ENCODE measurements around the gene PRKCH. TPM values are rescaled to one million over a fixed set of nuclear protein-coding genes. Genes with fewer than 3 reads are reported as not detected.

The PRKCH gene
- total RNA-seq, 1 experiment from 2014 or later, result 10.3 TPM

GRCh38 chr14:61396279-61396678, 74.9 kb downstream of the PRKCH start:
- Mint-ChIP-seq H3K27me3 (ENCODE audit: low read depth) (no peaks in the 10 kb centered on the region; the same call in 1 of the 2 replicates), H3K4me1 (no peaks in the 10 kb centered on the region), H3K4me3 (no peak overlapping the region), H3K9me3 (no peaks in the 10 kb centered on the region), H3K27ac (no peak overlapping the region), H3K36me3 (no peaks in the 10 kb centered on the region)
- ATAC-seq (no peak), DNase-seq (ENCODE audit: low spot score) (no peak)
- TF ChIP-seq PRDM15 (CRISPR knock-in tag; IDR thresholded peaks at IDR 0.05) (no peak), CTCF (IDR thresholded peaks at IDR 0.05) (no peak), ERG (CRISPR knock-in tag; IDR thresholded peaks at IDR 0.05) (no peak), ZNF671 (CRISPR knock-in tag; IDR thresholded peaks at IDR 0.05) (no peak), GABPB1 (CRISPR knock-in tag; IDR thresholded peaks at IDR 0.05) (no peak), IRF2 (CRISPR knock-in tag; IDR thresholded peaks at IDR 0.05; ENCODE audit: borderline replicate concordance, low read depth) (no peak), NFE2L1 (CRISPR knock-in tag; IDR thresholded peaks at IDR 0.05) (no peak), STAT6 (CRISPR knock-in tag; conservative IDR thresholded peaks at IDR 0.05; ENCODE audit: low read depth) (no peak), FOXP4 (CRISPR knock-in tag; IDR thresholded peaks at IDR 0.05) (no peak), USF1 (CRISPR knock-in tag; IDR thresholded peaks at IDR 0.05) (no peak), JUN (CRISPR knock-in tag; IDR thresholded peaks at IDR 0.05) (no peak), FOXP1 (CRISPR knock-in tag; IDR thresholded peaks at IDR 0.05; ENCODE audit: borderline replicate concordance) (no peak), MAX (CRISPR knock-in tag; IDR thresholded peaks at IDR 0.05) (no peak), ZNF138 (CRISPR knock-in tag; conservative IDR thresholded peaks at IDR 0.05) (no peak), E2F1 (CRISPR knock-in tag; IDR thresholded peaks at IDR 0.05) (no peak), ZMAT4 (CRISPR knock-in tag; IDR thresholded peaks at IDR 0.05) (no peak), NFYB (CRISPR knock-in tag; conservative IDR thresholded peaks at IDR 0.05; ENCODE audit: low read depth) (no peak), ZSCAN18 (CRISPR knock-in tag; IDR thresholded peaks at IDR 0.05) (no peak)
- POLR2A ChIA-PET, result no interaction called here
- CTCF ChIA-PET, result no interaction called here

All from WTC11 (cell line).